Testis (tissue), 3 donors: ENCODE measurements around the gene CCSER1. TPM values are rescaled to one million over a fixed set of nuclear protein-coding genes. Genes with fewer than 3 reads are reported as not detected.
"Not testable (repeated sequence)": the region's sequence is repeated elsewhere in the genome, so short reads cannot be mapped to it uniquely, and the experiment has no call there.

Experiments used
- DNase-seq: peaks from one replicate; pipeline ENCODE4 v3.0.0-alpha.2; 2019
- H3K27ac ChIP-seq, 2 donors: fragments of 200-600 bp; sonication (generic); one replicate each; pipeline ENCODE4 v1.5.1; 2019
- H3K27me3 ChIP-seq: fragments of 200-600 bp; sonication (generic); one replicate; pipeline ENCODE4 v1.5.1; 2019
- H3K36me3 ChIP-seq: fragments of 200-600 bp; sonication (generic); one replicate; pipeline ENCODE4 v1.5.1; 2017; ENCODE audit warnings: low read depth; ENCODE audit errors: missing control alignments
- H3K4me1 ChIP-seq: fragments of 200-600 bp; sonication (generic); one replicate; pipeline ENCODE4 v1.5.1; 2019
- H3K4me3 ChIP-seq, 2 donors: fragments of 200-600 bp; sonication (generic); one replicate each; pipeline ENCODE4 v1.5.1; 2017 to 2019
- H3K9me3 ChIP-seq: fragments of 200-600 bp; sonication (generic); one replicate; pipeline ENCODE4 v1.5.1; 2017
- CTCF ChIP-seq, 3 experiments: fragments of 450-650 bp in 2 of 3; fragments of 200-600 bp in 1 of 3; sonication (generic) in 1 of 3; IDR thresholded peaks; one replicate each; pipeline ENCODE4 v1.5.1; 2016 to 2019; ENCODE audit warnings: antibody characterized with exemption in 3 of 3, mild to moderate bottlenecking in 2 of 3, moderate library complexity in 1 of 3
- POLR2A ChIP-seq: fragments of 450-650 bp; IDR thresholded peaks from one replicate; pipeline ENCODE4 v1.6.1; 2017; ENCODE audit warnings: antibody characterized with exemption, mild to moderate bottlenecking, moderate library complexity
- WGBS, 2 donors: methylation state at CpG; one replicate each; pipeline ENCODE4 v1.1.5; 2018; 5-methylcytosine and 5-hydroxymethylcytosine counted together
- intact Hi-C: fragments of 100-400 bp; cut with DNase I; formaldehyde crosslinking; loops from one replicate; pipeline ENCODE4 v1.15.1; 2023; ENCODE audit warnings: low total_unique reads
- polyA plus RNA-seq: library from polyadenylated mRNA; stranded (reverse); fragments of 350-450 nt; fragmentation: Illumina TruSeq; extraction: RNeasy Lipid Tissue Mini Kit (QIAGEN cat#74804); gene quantifications from one replicate; pipeline ENCODE4 v1.2.3, GENCODE V29; 2014; ENCODE audit warnings: low read depth, low replicate concordance; ENCODE audit not compliant: insufficient read depth
- total RNA-seq, 2 donors: library from RNA; depleted of rRNA; stranded (reverse); fragments of >200 nt; gene quantifications; one replicate each; pipeline ENCODE4 v1.2.3, GENCODE V29; 2016

Gene CCSER1
- total and polyA plus RNA-seq, 3 donors from 2014 or later, result 20.2 to 105 (median 82.8) TPM

GRCh38 chr4:90476019-90476418 lies 348.8 kb downstream of the CCSER1 start:
- Histone ChIP-seq H3K4me3 (no peak overlapping the region), H3K4me1 (no peaks in the 10 kb centered on the region), H3K9me3 (no peaks in the 10 kb centered on the region), H3K36me3 (no peaks in the 10 kb centered on the region), H3K27me3 (no peaks in the 10 kb centered on the region), H3K27ac (no peak overlapping the region)
- intact Hi-C loops, result no loop called here
- no peak for DNase-seq
- TF ChIP-seq POLR2A (no peak), CTCF (IDR thresholded peaks at IDR 0.05) (no peak)
- 80 to 87% methylated on average over 6 of the region's 6 CpGs for WGBS, 2 donors

- TF ChIP-seq POLR2A (no peak), CTCF (IDR thresholded peaks at IDR 0.05) (no peak)
- Histone ChIP-seq H3K36me3 (no peaks in the 10 kb centered on the region), H3K4me1 (no peaks in the 10 kb centered on the region), H3K4me3 (no peak overlapping the region), H3K9me3 (no peaks in the 10 kb centered on the region), H3K27ac (no peak overlapping the region), H3K27me3 (no peaks in the 10 kb centered on the region)
- intact Hi-C loops, result no loop called here
- 72 to 73% methylated on average over 4 of the region's 4 CpGs for WGBS, 2 donors
- DNase-seq, result no peak
Measured at GRCh38 chr4:90476586-90476985, 349.4 kb downstream of the CCSER1 start.

- H3K36me3 ChIP-seq, H3K9me3 ChIP-seq, intact Hi-C loops, H3K27ac ChIP-seq, H3K4me1 ChIP-seq, H3K4me3 ChIP-seq, DNase-seq, H3K27me3 ChIP-seq: not testable (repeated sequence)
- 91 to 97% methylated on average over 9 of the region's 9 CpGs for WGBS, 2 donors
Measured at GRCh38 chr4:90484894-90485293, 357.7 kb downstream of the CCSER1 start.

- H3K36me3 ChIP-seq, result no peaks in the 10 kb centered on the region
- intact Hi-C loops, result no loop called here
- 44 to 58% methylated on average over 1 of the region's 1 CpG for WGBS, 2 donors
- no peak for TF ChIP-seq CTCF (IDR thresholded peaks at IDR 0.05)
- TF ChIP-seq POLR2A, result no peak
- H3K9me3 ChIP-seq, result no peaks in the 10 kb centered on the region
- no peaks in the 10 kb centered on the region for H3K27me3 ChIP-seq
- no peak overlapping the region for H3K4me3 ChIP-seq
- no peaks in the 10 kb centered on the region for H3K4me1 ChIP-seq
- H3K27ac ChIP-seq, result no peak overlapping the region
- no peak for DNase-seq
Measured at GRCh38 chr4:90486346-90486745, 359.2 kb downstream of the CCSER1 start.

GRCh38 chr4:90495211-90495610 lies 368.0 kb downstream of the CCSER1 start:
- H3K4me1 ChIP-seq, result no peaks in the 10 kb centered on the region
- no peaks in the 10 kb centered on the region for H3K27me3 ChIP-seq
- no peak for DNase-seq
- no peaks in the 10 kb centered on the region for H3K9me3 ChIP-seq
- TF ChIP-seq POLR2A (no peak), CTCF (IDR thresholded peaks at IDR 0.05) (no peak)
- no peak overlapping the region for H3K4me3 ChIP-seq
- no peak overlapping the region for H3K27ac ChIP-seq
- 61 to 69% methylated on average over 1 of the region's 1 CpG for WGBS, 2 donors
- intact Hi-C loops, result no loop called here
- H3K36me3 ChIP-seq, result no peaks in the 10 kb centered on the region
